K562 (cell line): ENCODE data around the gene MYG1. TPM values are rescaled to one million over a fixed set of nuclear protein-coding genes. Genes with fewer than 3 reads are reported as not detected.
A peak's percentile ranks its signal among the peaks of the same experiment; 100 is the strongest.

Experiments used
- ATAC-seq: fragments of 200-7000 bp; cut with Tn5 transposase; 3 replicates; pipeline ENCODE4 v1.9.1; 2020; ENCODE audit warnings: moderate library complexity
- BruUV-seq: library from RNA; stranded (reverse); fragments of 400-500 nt; replicated peaks from 2 replicates; lab custom pipeline; 2021; lab: Mats Ljungman, UMichigan
- CTCF ChIA-PET: fragments of 300-600 bp; formaldehyde crosslinking; extraction: SDS; loops from one replicate; lab custom pipeline; 2021; ENCODE audit warnings: low intra/inter-chr PET ratio; lab: Yijun Ruan, JAX
- POLR2A ChIA-PET: fragments of 300-600, 350-650 bp; sonication (Branson Sonifier 250); formaldehyde crosslinking; extraction: SDS; loops from one replicate; lab custom pipeline; 2021; ENCODE audit warnings: antibody characterized with exemption, inconsistent platforms; lab: Yijun Ruan, JAX
- DNase-seq, 4 experiments: peaks; one replicate each; pipeline versions ENCODE4 v3.0.0 to v3.0.0-alpha.2; 2011 to 2018; ENCODE audit warnings: low spot score in 3 of 4, mixed read lengths in 3 of 4; ENCODE audit errors: extremely low read depth in 1 of 4
- FAIRE-seq: peaks from 2 replicates; lab custom pipeline; 2011; peaks lifted over from hg19 to GRCh38; lab: Jason Lieb, UNC
- H2AFZ ChIP-seq: 2 replicates; pipeline ENCODE4 v1.6.0; 2011; ENCODE audit warnings: low read depth, low read length, control low read depth, inconsistent platforms
- H3K27ac ChIP-seq: fragments of 200-600 bp; 3 replicates; pipeline ENCODE4 v1.8.0; 2011; ENCODE audit warnings: low read depth, mild to moderate bottlenecking, control low read depth, inconsistent platforms, low read length, moderate library complexity, mixed read lengths; ENCODE audit errors: extremely low read depth
- H3K27me3 ChIP-seq, 2 experiments: fragments of 300-600 bp in 1 of 2; 2 replicates in 1 of 2; 3 replicates in 1 of 2; pipeline versions ENCODE4 v1.6.0 to v1.8.0; 2011; ENCODE audit warnings: inconsistent platforms in 2 of 2, low read length in 2 of 2, mild to moderate bottlenecking in 1 of 2, mixed read lengths in 1 of 2, moderate library complexity in 1 of 2; ENCODE audit not compliant: control insufficient read depth in 2 of 2, insufficient read depth in 2 of 2
- H3K36me3 ChIP-seq: fragments of 300-600 bp; 3 replicates; pipeline ENCODE4 v1.8.0; 2011; ENCODE audit warnings: mild to moderate bottlenecking, low read length, inconsistent platforms; ENCODE audit not compliant: control insufficient read depth, insufficient read depth
- H3K4me1 ChIP-seq, 2 experiments: fragments of 200-600 bp in 1 of 2; replicated peaks in 1 of 2; 2 replicates in 1 of 2; 3 replicates in 1 of 2; pipeline versions ENCODE4 v1.5.1 to v1.8.0; 2011; ENCODE audit warnings: inconsistent platforms in 2 of 2, low read length in 2 of 2, mild to moderate bottlenecking in 1 of 2, mixed read lengths in 1 of 2, moderate library complexity in 1 of 2; ENCODE audit not compliant: control insufficient read depth in 2 of 2, insufficient read depth in 2 of 2
- H3K4me2 ChIP-seq: 2 replicates; pipeline ENCODE4 v1.6.1; 2011; ENCODE audit warnings: low read length, control low read depth, inconsistent platforms, mixed read lengths; ENCODE audit not compliant: insufficient read depth
- H3K4me3 ChIP-seq: fragments of 200-600 bp; sonication (generic), shearing (Covaris generic); 2 replicates; pipeline ENCODE4 v1.5.1; 2016; ENCODE audit warnings: control low read depth, inconsistent platforms
- H3K79me2 ChIP-seq: fragments of 200-600 bp; 3 replicates; pipeline ENCODE4 v1.8.0; 2011; ENCODE audit warnings: low read length, inconsistent platforms; ENCODE audit not compliant: control insufficient read depth, insufficient read depth
- H3K9ac ChIP-seq, 2 experiments: 2 replicates each; pipeline versions ENCODE4 v1.6.0 to v1.6.1; 2011; ENCODE audit warnings: low read depth in 2 of 2, low read length in 2 of 2, control low read depth in 1 of 2, inconsistent platforms in 1 of 2, mild to moderate bottlenecking in 1 of 2, mixed read lengths in 1 of 2; ENCODE audit not compliant: insufficient read depth in 1 of 2
- H3K9me1 ChIP-seq: one replicate; pipeline ENCODE4 v1.6.0; 2011; ENCODE audit warnings: inconsistent platforms, mild to moderate bottlenecking, low read length, moderate library complexity; ENCODE audit not compliant: control insufficient read depth, insufficient read depth
- H3K9me3 ChIP-seq: replicated peaks from 2 replicates; pipeline ENCODE4 v1.5.1; 2011; ENCODE audit warnings: low read depth, low read length, inconsistent platforms; ENCODE audit not compliant: control insufficient read depth, insufficient read depth
- H4K20me1 ChIP-seq: replicated peaks from 2 replicates; pipeline ENCODE4 v1.6.1; 2011; ENCODE audit warnings: low read length, inconsistent platforms, mixed read lengths; ENCODE audit not compliant: control insufficient read depth, insufficient read depth
- CTBP1 ChIP-seq: fragments of 450-650 bp; IDR thresholded peaks from 2 replicates; pipeline ENCODE4 v1.6.1; 2016; ENCODE audit warnings: borderline replicate concordance
- KLF6 ChIP-seq: fragments of 250-450 bp; sonication (Bioruptor Pico); IDR thresholded peaks from 2 replicates; pipeline ENCODE4 v1.4.0; 2020; ENCODE audit warnings: mild to moderate bottlenecking, moderate library complexity, borderline replicate concordance
- POLR2A ChIP-seq: fragments of 450-650 bp; conservative IDR thresholded peaks from 2 replicates; pipeline ENCODE4 v1.6.1; 2016
- PTBP1 ChIP-seq: fragments of 200-400 bp; formaldehyde crosslinking; IDR thresholded peaks from 2 replicates; pipeline ENCODE4 v1.6.1; 2017; ENCODE audit warnings: low read depth, low read length
- SMARCA4 ChIP-seq: fragments of 450-650 bp; IDR thresholded peaks from 2 replicates; pipeline ENCODE4 v1.6.1; 2016
- ZBTB40 ChIP-seq, 2 experiments: fragments of 450-650 bp in 1 of 2; sonication (generic) in 1 of 2; formaldehyde crosslinking in 1 of 2; IDR thresholded peaks; 2 replicates each; pipeline versions ENCODE4 v1.7.1 to v1.9.0; 2016 to 2022; ENCODE audit warnings: inconsistent platforms in 1 of 2, mild to moderate bottlenecking in 1 of 2, missing genetic modification reagents in 1 of 2
- ZZZ3 ChIP-seq: fragments of 450-650 bp; IDR thresholded peaks from 2 replicates; pipeline ENCODE4 v1.6.1; 2016; ENCODE audit warnings: antibody characterized with exemption, mild to moderate bottlenecking, moderate library complexity
- WGBS: fragments of 100-300 bp; shearing (Covaris generic); methylation state at CpG from one replicate; pipeline ENCODE4 v1.1.6; 2016; ENCODE audit warnings: low coverage, mixed read lengths; ENCODE audit not compliant: insufficient coverage; ENCODE audit errors: missing lambda C conversion rate; 5-methylcytosine and 5-hydroxymethylcytosine counted together
- in situ Hi-C: fragments of 300-500 bp; cut with MboI; formaldehyde crosslinking; loops from 4 replicates; pipeline ENCODE4 v1.15.0; 2018; ENCODE audit warnings: inconsistent platforms, mixed read lengths
- intact Hi-C: fragments of 100-400 bp; cut with micrococcal nuclease; formaldehyde crosslinking; loops from 2 replicates; pipeline ENCODE4 v1.14.2; 2022
- polyA plus RNA-seq, 8 experiments: library from polyadenylated mRNA; depleted of rRNA in 4 of 8; stranded (reverse) in 5 of 8; unstranded in 3 of 8; fragments of >200 nt; fragmentation: Nextera tagmentation in 2 of 8; fragmentation: Illumina TruSeq in 1 of 8; extraction: Ambion mirVana in 2 of 8; extraction: Trizol in 1 of 8; gene quantifications; 2 replicates each; pipeline versions ENCODE4 v1.2.1 to v1.2.3, GENCODE V29; 2011 to 2014; ENCODE audit warnings: inconsistent platforms in 1 of 8, missing spikeins in 1 of 8
- total RNA-seq, 7 experiments: library from RNA; depleted of rRNA in 6 of 7; stranded (reverse); fragments of >200 nt in 6 of 7; fragmentation: Illumina TruSeq in 2 of 7; extraction: Trizol in 2 of 7; gene quantifications; 2 replicates each; pipeline versions ENCODE4 v1.2.1 to v1.2.3, GENCODE V29; 2011 to 2021; ENCODE audit warnings: low replicate concordance in 1 of 7

The MYG1 gene
- total and polyA plus RNA-seq, 9 of the 15 experiments (the other 6 are each of a cell fraction or from before 2014, with no cell fraction given) = 0.45 to 5.6 (median 2.1) TPM

- no peak for TF ChIP-seq PTBP1
These were observed 45.0 kb downstream of the MYG1 start (continued) for GRCh38 chr12:53344487-53344823.

GRCh38 chr12:53344824-53345485 lies 45.5 kb downstream of the MYG1 start:
- ChIA-PET CTCF (interaction anchor here (0.6 to 1.7 kb wide), 7 partner anchors 17 to 298 kb away, joined by 3 to 11 read pairs (median 4); no protein-coding TSS in a partner anchor), POLR2A (interaction anchor here (0.6 to 2.1 kb wide), 17 partner anchors 11 to 318 kb away, joined by 3 to 12 read pairs (median 4); partner anchors contain the start of genes AAAS and TARBP2)
- Histone ChIP-seq H3K9me3 (no peaks in the 10 kb centered on the region), H4K20me1 (no peaks in the 10 kb centered on the region), H3K27me3 (no peaks in the 10 kb centered on the region), H3K27ac (no peak overlapping the region), H3K9ac (peak overlapping the region; percentile 43 to 95; a peak in 3 of 4 replicates), H3K4me1 (peaks cover 14 to 23% of the 10 kb centered on the region in 2 experiments; a peak in 4 of 5 replicates), H3K36me3 (no peaks in the 10 kb centered on the region), H3K4me2 (peak overlapping the region; percentile 87), H3K79me2 (no peaks in the 10 kb centered on the region), H2AFZ (peak overlapping the region; percentile 88), H3K9me1 (no peaks in the 10 kb centered on the region), H3K4me3 (peak overlapping the region; percentile 48)
- in situ Hi-C loops (no loop called here), intact Hi-C loops (loop anchor here (1.0 kb wide), 1 partner anchor 21 kb away; no protein-coding TSS in a partner anchor)
- ATAC-seq (peak; percentile 97), DNase-seq (peak; percentile 83 to 93 (median 88)), FAIRE-seq (peak; percentile 69)
- 2% methylated on average over 20 of the region's 50 CpGs for WGBS
- BruUV-seq = no TSS peak
- TF ChIP-seq ZBTB40 (IDR thresholded peaks at IDR 0.05) = peak; percentile 48; the same call in 1 of the 2 replicates
- no peak for TF ChIP-seq ZBTB40 (CRISPR knock-in tag; IDR thresholded peaks at IDR 0.05)
- 0 out of 2 replicates have a peak, but pooled peaks have one; percentile 13 for TF ChIP-seq SMARCA4
- TF ChIP-seq POLR2A = 0 out of 2 replicates have a peak, but pooled peaks have one; percentile 24
- 0 out of 2 replicates have a peak, but pooled peaks have one; percentile 5 for TF ChIP-seq KLF6 (CRISPR knock-in tag)
- peak; percentile 72 for TF ChIP-seq ZZZ3
- TF ChIP-seq CTBP1 = peak; percentile 73; the same call in 1 of the 2 replicates
